Stimulated activated CD4-positive, alpha-beta T cell treated with anti-CD3 and anti-CD28 coated beads, Interleukin-12 subunit alpha, Interleukin-12 subunit beta, amount 100 ng/mL, for 48 hours (primary cell): Measurements from ENCODE around the gene SREBF1.
"Not testable (repeated sequence)": the region's sequence is repeated elsewhere in the genome, so short reads cannot be mapped to it uniquely, and the experiment has no call there.

ENCODE experiments used
- DNase-seq, 3 donors: peaks; one replicate each; pipeline ENCODE4 v3.0.0-alpha.2; 2020; ENCODE audit warnings: low read depth in 2 of 3, low spot score in 1 of 3

SREBF1 gene

DNA sequence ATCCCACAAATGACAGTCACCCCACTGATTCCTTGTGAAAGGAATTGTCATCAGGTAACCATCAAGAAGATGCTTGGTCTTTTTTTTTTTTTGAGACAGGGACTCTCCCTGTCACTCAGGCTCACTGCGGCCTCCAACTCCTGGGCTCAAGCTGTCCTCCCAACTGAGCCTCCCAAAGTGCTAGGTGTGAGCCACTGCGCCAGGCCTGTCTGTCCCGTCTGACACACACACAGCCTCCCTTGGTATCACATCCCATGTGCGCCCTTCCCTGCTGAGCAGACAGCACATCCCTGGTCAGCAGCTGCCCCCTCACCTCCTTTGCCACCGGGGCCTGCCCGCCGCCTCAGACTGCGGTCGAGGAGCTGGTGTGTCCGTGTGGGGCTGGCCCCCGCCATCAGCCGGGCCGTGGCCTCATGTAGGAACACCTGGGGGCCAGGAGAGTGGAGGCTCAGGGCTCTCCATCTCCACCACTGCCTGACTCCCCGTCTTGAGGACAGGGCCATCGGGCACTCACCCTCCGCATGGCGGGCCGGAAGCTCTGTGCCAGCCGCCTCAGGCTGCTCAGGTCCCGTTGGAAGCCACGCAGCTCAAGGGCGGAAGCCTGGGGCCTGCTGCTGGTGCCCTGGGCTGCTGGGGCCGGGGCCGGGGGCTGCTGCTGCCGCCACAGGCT is 23.6 kb downstream of the SREBF1 start:
- no peak for DNase-seq

DNA sequence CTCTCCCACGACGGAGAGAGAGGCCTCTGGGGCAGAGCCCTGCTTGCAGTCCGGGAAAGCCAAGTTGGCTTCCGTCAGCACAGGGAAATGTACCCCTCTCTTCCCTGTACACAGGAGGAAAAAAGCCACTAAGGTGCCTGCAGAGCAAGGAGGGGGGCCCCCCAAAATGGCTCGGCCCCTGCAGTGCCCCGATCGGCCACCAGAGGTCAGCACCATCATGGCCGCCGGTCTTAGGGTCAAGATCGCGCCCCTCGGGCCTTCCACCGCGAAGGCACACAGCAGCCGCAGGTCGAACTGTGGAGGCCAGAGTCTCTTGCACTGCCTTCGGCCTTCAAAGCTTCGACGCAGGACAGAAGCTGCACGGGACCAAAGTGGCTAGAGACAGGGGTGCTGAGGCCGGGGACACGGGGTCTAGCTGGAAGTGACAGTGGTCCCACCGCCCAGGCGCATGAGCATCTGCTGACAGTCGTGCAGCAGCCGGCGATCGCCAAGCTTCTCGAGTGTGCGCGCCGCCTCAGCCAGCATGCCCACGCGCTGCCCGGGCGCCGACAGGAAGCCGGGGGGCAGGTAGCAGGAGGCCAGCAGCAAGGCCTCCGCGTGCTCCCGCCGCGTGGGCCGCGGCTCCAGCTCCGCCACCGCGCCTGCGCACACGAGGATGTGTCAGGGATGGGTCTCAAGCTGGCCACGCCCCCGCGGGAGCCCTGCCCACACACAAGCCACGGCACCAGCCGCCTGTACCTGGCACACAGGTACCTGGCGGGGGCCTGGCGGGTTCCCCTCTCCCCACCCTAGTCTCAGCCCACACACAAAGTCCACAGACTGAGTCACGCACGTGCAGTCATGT is 24.4 kb downstream of the SREBF1 start:
- DNase-seq, result peak in 2 of 3 donors; percentile 42 to 58

DNA sequence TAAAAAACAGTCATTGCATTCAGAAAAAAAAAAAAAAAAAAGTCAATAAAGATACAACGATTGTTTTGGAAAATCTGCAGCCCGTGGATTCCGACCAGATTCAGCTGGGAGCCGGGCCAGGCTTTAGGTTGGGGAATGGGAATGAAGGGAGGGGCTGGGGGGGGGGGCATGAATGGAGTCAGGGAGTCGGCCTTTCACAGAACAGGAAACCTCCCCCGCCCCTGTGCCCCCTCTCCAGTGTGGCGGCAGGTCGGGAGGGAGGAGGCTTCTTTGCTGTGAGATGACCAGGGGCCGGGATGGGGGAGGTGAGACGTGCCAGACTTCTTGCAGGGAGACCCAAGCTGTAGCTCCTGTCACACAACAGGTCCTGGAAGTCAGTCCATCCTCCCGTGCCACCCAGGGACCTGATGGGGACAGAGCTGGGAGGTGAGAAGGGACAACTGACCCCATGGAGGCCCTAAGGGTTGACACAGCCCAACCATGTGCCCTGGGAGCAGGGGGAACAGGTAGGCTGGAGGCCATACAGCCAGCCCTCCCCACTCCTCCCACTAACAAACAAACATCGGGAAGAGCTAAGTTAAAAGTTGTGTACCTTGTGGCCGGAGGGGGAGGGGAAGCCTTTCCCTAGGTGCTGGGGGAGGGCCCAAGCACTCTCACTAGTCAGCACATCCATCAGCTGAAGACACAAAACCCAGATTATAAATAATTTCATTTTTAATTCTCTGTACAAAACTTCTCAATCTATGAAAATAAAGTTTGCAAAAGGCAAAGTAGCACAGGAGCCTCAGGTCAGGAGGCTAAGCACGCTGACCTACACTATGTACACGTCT is 25.2 kb downstream of the SREBF1 start:
- no peak for DNase-seq

DNA sequence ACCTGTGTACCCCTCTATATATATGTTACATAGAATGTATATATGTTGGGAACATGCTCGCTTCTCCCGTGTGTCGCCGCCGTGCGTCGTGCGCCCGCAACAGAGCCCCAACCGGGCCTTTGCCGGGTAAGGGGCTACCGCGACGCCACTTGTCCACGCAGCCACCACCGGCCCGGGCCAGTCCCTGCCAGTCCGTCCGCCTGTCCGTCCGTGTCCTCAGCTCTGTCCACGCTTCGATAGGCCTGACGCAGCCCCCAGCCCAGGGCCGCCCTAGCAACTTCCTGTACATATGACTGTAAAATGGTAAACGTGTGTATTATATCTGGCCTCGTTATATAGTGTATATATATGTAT is 25.9 kb downstream of the SREBF1 start:
- no peak for DNase-seq

DNA sequence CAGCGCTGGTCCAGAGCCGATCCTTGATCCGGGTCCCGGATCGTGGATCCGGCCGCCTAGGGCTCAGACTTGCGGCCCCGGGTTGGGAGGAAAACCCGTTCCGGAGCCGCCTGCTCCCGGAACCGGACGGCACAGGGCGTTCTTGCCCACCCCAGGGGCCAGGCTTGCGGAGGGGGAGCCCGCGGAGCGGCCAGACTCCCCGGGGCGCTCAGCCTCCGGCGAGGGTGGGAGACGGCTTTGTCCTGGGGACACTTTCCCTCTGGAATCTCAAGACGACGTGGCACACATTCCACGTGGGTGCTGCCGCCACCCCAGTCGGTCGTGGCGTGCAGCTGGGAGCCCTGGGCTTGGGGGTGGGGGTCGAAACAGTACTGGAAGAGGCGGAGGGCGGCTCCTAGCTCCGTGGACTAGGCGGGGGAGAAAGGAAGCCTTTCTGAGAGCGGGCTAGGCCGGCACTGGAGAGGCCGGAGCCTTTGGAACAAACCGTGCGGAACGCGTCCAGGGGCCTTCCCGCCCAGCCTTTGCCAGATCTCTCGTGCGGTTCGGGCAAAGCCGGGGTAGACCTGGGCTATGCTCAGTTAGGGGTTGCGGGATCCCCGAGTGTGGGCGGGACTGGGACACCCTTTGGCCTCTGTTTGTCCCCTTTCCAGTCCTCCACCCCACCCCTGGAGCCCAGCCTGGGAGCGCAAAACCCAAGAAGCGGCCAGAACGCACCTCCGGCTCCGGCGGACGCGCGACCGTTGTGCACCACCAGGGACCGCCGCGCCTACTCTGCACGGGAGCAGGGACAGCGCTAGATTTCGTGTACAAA is 26.5 kb downstream of the SREBF1 start:
- DNase-seq, result no peak

DNA sequence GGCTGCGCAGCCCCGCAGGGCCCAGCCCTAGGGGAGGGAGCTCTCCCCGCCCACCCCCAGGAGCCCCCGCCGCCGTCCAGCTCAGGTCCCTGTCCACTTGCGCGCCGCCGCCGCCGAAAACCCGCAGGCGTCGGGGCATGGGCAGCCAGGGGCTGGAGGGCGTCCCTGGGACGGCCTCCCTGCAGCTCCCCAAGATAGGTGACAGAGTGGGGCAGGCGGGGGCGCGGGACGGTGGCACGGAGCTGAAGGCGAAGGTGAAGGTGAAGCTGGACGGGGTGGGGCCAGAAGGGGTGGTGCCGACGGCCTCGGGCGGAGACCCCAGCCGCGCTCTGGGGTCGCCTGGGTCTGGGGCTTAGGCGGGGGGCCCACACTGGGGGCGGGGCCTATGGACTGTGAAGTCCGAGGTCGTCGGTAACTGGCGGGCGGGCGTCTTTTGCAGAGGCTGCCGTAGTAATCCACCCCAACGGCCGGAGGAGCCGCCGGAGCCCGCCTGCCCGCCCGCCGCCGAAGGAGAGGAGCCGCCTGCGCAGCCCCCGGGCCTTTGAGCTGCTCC is 27.2 kb downstream of the SREBF1 start:
- DNase-seq, result no peak

DNA sequence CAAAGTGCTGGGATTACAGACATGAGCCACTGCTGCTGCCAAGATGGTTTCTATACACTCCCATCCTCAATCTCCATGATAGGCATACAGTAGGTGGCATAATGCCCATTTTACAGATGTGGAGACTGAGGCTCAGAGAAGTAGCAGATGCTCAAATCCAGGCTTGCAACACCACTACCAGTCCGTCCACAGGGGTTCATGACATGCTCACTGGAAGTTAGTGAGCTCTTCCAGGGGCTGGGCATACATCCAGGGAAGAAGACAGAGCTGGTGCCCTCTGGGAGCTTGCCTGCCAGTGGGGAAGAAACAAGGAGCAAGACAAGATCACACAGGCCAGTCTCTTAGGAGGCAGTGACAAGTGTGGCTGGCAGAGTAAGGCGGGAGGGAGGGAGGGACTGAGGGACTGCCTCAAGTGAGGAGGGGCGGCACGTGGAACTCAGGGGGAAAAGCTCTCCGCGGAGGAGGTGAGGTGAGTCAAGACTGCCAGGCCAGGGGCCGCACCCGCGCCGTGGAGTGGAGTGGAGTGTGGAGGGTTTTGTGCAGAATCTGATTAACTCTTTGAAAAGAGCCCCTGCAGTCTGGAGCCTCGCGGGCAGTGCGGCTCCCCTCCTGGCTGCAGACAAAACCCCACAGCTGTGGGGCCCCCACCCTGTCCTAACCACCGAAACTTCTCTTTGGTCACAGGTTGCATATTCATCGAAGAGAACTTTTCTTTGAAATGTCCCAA is 27.9 kb downstream of the SREBF1 start:
- no peak for DNase-seq

DNA sequence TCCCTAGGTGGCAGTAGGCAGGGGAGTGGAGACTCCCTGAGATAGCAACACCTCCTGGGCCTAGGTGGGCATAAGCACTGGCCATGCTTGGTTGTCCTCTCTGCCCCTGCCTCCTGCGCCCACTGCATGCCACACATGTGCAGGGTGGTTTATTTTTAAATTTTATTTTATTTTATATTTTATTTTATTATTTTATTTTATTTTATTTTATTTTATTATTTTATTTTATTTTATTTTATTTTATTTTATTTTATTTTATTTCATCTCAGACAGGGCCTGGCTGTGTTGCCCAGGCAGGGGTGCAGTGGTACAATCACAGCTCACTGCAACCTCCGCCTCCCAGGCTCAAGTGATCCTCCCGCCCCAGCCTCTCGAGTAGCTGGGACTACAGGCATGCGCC is 28.6 kb downstream of the SREBF1 start:
- not testable (repeated sequence) for DNase-seq

DNA sequence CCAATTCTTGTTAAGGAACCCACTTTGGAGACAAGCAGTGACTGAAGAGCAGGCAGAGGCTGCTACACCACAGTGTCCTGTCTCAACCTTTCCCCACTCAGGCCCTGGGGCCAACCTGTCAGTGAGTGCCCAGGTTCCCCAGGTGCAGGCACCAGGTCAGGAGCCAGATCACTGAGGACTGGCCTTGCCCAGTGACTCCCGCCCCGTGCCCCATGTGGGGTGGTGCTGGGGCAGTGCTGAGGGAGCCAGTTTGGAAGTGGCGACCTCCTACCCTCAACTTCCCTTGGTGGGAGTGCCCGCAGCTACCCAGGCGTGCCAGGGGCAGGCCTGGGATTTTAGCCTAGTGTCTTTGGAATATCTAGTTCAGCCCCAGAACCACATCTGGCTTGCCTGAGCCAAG is 29.3 kb downstream of the SREBF1 start:
- DNase-seq, result no peak

DNA sequence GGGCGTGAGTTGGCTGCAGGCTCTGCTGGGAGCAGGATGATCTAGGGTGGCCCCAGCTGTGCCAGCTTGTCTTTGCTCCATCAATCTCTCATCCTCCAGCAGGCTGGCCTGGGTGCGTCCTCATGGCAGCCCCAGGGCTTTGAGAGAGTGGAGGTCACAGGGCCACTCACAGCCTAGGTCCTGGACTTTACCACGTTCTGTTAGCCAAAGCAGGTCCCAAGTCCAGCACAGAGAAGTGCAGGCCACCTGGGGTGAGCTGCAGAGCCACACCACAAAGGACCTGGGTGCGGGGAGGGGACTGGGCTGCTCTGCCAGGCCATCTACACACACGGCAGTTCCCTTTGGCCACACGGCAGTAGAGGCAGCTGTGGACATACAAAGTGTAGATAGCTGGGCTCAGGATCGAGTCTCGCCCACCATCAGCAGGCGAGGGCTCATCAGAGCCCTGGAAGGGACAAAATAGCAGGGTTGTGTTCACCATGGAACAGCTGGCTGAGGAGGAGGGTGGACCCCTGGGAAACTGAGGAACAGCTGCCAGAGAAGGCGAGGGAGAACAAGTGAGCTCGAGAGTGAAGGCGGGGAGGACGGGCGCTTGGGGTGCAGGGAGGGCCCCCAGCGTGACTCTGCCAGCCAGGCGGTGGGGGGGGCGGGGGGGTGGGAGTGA is 30.0 kb downstream of the SREBF1 start:
- no peak for DNase-seq

DNA sequence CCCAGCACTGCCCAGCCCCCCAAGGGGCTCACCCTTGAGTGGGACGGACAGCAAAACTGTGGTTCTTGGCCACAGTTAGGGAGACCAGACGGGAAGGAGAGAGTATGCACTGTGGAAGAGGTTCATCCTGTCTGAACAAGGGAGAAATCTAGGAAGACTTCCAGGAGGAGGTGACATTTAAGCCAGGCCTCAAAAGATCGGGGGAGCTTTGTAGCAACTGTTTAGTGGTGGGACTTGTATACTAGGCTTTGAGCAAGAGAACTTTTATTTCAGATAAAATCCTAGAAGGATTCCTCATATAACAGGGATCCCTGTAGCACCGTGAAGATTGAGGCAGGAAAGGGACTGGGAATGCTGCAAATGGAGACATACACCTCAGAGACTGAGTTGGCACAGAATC is 30.8 kb downstream of the SREBF1 start:
- DNase-seq, result no peak

DNA sequence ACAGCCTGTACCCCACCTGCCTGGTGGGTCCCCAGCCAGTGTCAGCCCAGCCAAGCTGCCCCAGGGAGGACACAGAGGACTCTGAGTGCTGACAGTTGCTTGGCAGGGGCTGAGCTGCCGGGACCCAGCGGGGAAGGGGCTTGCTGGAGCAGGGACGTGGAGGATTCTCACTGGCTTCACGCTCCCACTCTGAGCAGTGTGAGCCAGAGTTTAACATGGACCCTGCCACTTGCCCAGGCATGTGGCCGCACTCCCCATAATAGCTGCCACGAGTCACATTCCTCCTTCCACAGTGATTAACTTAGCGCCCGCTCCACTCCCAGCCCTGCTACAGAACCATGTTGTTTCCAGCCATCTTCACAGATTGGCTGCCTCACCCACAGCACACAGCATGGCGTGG is 31.2 kb downstream of the SREBF1 start:
- DNase-seq, result no peak

DNA sequence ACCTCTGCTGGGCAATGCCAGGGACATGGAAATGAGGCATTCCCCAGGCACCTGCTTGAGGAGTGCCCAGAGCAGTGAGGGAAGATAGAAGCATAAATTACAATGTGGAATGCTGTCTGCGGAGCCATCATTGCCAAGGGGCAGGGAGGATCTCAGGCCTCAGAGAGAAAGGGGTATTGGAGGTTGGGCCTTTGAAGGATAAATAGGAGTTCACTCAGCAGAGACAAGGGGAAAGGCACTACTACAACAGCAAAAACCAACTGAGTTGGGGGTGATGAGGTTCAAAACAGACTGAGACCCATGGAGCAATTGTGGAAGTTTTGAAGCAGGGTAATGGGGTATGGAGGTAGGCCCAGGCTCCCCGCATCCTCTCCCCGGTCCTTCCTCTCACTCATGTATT is 32.8 kb downstream of the SREBF1 start:
- DNase-seq, result no peak

DNA sequence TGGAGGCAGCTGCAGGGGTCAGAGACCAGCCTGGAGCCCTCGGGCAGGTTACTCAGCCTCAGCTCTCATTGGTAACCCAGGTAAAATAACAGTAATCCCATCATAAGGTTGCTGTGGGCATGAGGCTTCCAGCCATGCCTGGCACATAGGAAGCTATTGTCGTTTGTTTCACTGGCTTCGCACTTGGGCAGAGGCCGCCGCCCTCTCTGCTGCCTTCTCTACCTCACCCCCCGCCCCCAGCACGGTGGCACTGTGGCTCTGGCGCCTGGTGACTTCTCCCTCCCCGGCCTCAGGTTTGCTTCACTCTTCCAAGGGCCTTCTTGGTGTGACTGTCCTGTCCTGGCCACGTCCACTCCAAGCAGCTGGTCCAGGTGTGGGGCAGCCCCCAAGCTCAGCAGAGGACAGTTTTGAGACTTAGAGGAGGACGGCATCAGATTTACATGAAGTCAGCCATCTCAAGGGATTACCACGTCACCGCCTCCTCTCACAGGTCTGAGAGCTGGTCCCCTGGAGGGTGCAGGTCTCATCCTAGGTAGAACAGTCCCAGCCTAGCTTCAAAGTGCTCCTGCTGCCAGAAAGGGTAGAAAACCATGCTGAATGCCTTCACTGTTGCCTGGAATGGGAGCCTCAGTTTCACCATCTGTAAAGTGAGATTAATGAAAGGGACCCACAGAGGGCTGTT is 34.8 kb downstream of the SREBF1 start:
- DNase-seq, result no peak

DNA sequence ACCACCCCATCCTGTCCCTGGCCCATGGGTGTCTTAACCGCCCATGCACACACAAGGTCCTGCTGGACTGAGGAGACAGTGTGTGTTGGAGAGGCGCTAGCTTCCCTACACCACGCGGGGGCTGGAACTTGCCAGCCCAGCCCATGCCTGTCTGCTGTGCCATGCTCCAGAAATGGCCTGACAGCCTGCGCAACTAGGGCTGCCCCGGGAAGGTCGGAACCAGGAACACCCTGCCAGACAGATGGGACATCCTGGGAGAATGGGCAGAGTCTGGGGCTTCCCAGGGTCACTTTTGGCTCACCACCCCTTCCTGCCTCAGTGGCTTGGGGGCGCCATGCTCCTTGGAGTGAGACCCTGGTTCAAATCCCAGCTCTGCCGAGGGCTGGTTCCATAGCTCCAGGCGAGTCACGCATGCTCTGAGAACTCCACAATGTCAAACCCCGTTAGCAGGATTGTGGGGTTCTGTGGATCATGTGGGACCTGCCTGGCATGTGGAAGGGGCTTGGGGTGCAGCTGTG is 36.2 kb downstream of the SREBF1 start:
- DNase-seq, result no peak

DNA sequence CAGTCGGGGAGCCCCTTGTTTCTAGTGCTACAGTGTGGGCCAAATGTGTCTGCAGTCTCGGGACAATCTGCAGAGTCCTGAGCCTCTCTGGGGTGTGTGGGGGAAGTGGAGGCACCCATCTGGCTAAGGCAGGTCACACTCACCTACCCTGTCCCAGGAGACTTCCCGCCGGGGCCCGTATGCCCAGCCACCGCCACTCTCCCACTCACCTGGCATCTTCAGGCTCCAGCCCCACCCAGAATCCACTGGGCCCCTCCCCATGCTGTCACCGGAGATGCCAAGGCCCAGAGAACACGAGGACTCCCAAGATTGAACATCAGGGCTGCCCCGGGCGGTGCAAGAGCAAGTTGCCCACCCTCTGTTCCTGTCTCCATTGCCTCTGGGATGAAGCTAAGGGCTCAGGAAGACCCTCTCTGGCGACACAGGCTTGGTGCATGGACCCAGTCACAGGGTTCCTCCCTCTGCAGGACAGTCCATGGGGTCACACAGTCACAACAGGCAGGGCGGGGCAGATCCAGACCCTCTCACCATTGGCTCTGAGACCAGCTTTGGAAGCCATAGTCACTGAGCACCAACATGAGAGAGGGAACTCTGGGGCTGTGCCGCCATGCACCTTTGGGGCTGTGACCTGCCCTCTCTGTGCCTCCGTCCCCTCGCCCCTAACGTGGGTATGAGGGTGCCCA is 38.1 kb downstream of the SREBF1 start:
- DNase-seq, result no peak

DNA sequence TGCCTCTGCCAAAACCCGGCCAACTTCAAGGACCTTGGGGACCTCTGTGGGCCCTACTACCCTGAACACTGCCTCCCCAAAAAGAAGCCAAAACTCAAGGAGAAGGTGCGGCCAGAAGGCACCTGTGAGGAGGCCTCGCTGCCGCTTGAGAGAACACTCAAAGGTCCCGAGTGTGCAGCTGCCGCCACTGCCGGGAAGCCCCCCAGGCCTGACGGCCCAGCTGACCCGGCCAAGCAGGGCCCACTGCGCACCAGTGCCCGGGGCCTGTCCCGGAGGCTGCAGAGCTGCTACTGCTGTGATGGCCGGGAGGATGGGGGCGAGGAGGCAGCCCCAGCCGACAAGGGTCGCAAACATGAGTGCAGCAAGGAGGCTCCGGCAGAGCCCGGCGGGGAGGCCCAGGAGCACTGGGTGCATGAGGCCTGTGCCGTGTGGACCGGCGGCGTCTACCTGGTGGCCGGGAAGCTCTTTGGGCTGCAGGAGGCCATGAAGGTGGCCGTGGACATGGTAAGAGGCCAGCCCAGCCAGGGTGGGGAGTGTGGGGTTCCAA is 38.7 kb downstream of the SREBF1 start:
- DNase-seq, result no peak
